GM12872 (cell line): ENCODE results near the gene NDC1.

ENCODE experiments used
- TF ChIP-seq, protein P1 (sequence below): IDR thresholded peaks from 3 replicates; pipeline ENCODE4 v1.5.1; 2011; ENCODE audit warnings: low read depth, mild to moderate bottlenecking, low read length, moderate library complexity; ENCODE audit not compliant: insufficient read depth

NDC1 gene

DNA sequence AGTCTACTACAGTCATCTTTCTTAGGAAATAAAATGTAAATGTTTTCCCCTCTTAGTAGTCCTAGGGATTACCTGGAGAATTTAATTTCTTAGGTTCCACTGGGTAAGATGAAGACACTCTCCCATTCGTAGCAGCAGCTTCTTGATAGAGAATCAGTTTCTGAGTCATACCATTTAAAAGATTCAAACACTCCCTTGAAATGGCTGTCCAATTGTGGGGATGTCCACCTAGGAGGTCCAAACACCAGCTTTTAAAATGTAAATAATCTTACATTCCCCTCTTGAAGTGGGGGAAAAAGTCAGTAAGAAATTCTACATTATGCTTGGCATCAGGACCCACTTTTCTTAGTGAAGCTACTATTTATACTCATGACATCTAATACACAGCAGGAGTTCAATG lies 37.5 kb downstream of the NDC1 start:
- TF ChIP-seq, protein P1, sequence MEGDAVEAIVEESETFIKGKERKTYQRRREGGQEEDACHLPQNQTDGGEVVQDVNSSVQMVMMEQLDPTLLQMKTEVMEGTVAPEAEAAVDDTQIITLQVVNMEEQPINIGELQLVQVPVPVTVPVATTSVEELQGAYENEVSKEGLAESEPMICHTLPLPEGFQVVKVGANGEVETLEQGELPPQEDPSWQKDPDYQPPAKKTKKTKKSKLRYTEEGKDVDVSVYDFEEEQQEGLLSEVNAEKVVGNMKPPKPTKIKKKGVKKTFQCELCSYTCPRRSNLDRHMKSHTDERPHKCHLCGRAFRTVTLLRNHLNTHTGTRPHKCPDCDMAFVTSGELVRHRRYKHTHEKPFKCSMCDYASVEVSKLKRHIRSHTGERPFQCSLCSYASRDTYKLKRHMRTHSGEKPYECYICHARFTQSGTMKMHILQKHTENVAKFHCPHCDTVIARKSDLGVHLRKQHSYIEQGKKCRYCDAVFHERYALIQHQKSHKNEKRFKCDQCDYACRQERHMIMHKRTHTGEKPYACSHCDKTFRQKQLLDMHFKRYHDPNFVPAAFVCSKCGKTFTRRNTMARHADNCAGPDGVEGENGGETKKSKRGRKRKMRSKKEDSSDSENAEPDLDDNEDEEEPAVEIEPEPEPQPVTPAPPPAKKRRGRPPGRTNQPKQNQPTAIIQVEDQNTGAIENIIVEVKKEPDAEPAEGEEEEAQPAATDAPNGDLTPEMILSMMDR, result no peak

DNA sequence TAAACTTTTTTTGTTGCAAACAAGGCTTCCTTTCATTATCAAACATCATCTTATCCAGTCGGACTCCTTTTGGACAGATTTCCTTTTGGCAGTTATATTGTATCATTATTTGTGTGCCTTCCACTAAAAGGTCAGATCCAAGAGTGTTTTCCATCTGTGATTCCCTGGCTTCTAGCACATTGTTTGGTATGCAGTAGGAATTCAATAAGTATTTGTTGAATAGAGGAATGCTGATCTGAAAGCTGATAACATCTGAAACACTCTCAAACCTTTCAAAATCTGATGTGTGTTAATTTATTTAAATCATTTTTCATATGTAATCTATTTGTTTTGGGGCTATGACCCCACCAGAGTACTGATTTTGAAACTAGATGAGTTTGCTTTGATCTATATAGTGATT lies 39.0 kb downstream of the NDC1 start:
- TF ChIP-seq, protein P1, result no peak

DNA sequence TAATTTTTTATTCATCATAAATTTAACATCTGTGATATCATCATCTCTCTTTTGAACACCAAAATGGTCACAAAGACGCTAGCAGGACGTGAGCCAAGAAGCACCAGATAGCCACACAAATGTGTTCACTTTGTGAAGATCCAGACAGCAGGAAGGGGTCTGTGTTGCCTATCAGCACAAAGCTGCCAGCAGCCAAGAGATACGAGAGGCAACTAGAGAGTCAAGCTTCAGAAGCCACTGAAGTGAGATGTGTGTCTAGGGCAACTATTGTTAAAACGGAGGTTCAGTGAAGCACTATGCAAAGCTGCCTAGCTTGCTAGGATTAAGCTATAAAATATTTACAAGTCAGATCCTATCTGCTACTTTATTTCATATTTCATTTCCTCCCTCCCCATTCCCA lies 45.3 kb downstream of the NDC1 start:
- TF ChIP-seq, protein P1, result no peak

DNA sequence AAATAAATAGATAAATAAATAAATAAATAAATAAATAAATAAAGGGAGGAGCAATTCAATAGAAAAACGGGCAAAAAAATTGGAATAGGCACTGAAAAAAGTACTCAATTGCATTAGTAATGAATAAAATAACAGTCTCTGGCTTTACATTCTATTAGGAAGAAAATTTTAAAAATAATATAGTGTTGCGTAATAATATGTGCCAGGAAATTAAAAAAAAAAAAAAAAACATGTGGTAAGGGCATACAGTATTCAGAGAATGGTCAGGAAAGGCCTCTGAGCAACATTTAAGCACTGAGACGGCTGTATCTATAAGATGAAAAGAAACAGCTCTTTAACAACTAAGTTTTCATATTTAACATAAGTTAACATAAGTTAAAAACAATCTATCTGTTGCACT lies 50.4 kb downstream of the NDC1 start:
- TF ChIP-seq, protein P1, result no peak

DNA sequence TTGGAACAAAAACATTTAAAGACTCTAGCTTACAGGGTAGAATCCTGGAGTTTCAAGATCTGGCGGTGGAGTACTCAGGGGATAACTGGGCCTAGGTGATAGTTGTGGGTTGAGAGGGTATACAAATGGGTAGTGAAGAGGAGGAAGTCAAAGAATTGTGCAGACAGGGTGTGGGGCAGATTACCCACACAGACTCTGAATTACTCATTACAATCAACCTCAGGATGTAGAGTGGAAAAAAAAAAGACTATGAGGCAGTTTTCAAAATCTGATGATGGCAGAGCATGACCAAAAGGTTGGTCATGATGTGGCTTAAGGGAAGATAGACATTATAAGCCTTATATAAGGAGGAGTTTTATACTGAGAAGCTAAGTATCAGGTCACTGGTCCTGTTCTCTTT lies 55.0 kb downstream of the NDC1 start:
- TF ChIP-seq, protein P1, result no peak

DNA sequence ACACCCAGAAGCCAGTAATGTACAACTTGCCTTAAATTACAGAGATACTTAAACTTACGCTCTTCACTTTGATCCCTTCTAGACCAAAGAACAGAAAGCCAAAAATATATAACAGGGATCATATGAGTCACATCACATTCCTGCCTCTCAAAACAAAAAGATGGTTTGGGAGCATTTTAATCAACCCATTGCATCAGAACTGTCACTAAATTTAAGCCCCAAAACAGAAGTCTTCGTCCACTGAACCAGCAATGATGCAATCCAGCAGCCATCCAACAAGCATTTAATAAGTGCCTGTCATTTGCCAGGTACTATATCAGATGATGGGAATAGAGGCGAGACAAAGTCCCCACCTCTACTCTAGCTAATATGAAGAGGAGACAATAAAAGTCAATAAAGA lies 56.4 kb downstream of the NDC1 start:
- TF ChIP-seq, protein P1, result no peak

DNA sequence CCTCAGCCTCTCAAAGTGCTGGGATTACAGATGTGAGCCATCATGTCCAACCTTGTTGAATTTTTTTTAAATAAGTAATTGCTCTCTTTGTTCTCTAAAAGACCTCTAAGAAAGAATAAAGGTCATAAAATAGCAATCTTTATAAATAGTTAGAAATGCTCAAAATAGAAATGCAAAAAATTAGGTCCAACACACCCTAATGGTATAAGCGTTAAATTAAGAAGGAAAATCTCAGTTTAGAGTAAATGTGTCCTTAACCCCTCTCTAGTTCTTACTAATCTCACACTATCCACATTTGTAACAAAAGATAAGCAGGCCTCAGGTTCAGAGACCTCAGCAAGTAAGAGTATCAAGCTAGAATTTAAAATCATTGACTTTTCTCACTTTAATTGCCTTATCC lies 60.8 kb downstream of the NDC1 start:
- TF ChIP-seq, protein P1, result no peak

DNA sequence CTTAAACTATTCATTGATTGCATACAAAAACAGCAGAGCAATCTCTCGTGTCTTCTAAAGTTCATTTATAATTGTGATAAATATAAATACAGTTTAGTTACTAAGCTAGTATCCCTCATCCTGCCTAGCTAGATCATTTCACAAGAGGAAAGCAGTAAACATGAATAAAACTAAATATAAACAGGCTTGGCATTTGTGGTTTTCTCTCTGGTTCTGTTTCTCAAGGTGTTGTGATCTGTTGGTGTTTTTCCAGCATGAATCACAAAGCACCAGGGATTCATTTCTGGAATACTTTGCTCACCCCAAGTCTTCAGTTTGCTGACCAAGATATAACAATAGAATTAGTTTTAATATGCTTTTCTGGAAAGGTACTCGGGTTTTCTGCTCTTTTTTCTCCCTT lies 66.4 kb downstream of the NDC1 start:
- TF ChIP-seq, protein P1, result no peak
